HL-60 (cell line): ENCODE measurements around the gene CAMKMT.

Source experiments
- POLR2AphosphoS5 ChIP-seq: IDR thresholded peaks from 2 replicates; pipeline ENCODE4 v1.6.1; 2012; ENCODE audit warnings: low read depth
- TF ChIP-seq, protein P1 (sequence below): IDR thresholded peaks from 2 replicates; pipeline ENCODE4 v1.6.1; 2012; ENCODE audit warnings: low read depth; ENCODE audit not compliant: insufficient replicate concordance
- TF ChIP-seq, protein P2 (sequence below): IDR thresholded peaks from one replicate; pipeline ENCODE4 v1.5.1; 2011; ENCODE audit warnings: low read length, control low read depth, inconsistent platforms; ENCODE audit not compliant: insufficient read depth

DNA sequence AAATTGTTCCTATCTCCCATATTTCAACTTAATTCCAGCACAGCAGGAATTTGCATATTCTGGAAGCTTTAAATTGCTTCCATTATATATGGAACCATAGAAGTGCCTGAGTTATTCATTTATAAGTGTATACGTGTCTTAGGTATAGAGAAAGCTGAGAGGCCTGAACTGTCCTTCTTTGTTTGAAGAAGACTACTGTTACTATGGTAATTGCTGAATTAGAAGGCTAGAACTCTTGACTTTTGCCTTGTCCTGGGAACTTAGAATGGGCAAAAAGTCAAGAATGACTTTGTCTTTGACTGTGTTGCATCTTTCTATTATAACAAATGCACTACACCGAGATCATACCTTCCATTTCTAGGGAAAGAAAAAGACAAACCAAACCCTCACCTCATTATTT lies 15.7 kb downstream of the CAMKMT start:
- TF ChIP-seq POLR2AphosphoS5 = no peak
- TF ChIP-seq, protein P1, sequence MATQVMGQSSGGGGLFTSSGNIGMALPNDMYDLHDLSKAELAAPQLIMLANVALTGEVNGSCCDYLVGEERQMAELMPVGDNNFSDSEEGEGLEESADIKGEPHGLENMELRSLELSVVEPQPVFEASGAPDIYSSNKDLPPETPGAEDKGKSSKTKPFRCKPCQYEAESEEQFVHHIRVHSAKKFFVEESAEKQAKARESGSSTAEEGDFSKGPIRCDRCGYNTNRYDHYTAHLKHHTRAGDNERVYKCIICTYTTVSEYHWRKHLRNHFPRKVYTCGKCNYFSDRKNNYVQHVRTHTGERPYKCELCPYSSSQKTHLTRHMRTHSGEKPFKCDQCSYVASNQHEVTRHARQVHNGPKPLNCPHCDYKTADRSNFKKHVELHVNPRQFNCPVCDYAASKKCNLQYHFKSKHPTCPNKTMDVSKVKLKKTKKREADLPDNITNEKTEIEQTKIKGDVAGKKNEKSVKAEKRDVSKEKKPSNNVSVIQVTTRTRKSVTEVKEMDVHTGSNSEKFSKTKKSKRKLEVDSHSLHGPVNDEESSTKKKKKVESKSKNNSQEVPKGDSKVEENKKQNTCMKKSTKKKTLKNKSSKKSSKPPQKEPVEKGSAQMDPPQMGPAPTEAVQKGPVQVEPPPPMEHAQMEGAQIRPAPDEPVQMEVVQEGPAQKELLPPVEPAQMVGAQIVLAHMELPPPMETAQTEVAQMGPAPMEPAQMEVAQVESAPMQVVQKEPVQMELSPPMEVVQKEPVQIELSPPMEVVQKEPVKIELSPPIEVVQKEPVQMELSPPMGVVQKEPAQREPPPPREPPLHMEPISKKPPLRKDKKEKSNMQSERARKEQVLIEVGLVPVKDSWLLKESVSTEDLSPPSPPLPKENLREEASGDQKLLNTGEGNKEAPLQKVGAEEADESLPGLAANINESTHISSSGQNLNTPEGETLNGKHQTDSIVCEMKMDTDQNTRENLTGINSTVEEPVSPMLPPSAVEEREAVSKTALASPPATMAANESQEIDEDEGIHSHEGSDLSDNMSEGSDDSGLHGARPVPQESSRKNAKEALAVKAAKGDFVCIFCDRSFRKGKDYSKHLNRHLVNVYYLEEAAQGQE = no peak
- TF ChIP-seq, protein P2, sequence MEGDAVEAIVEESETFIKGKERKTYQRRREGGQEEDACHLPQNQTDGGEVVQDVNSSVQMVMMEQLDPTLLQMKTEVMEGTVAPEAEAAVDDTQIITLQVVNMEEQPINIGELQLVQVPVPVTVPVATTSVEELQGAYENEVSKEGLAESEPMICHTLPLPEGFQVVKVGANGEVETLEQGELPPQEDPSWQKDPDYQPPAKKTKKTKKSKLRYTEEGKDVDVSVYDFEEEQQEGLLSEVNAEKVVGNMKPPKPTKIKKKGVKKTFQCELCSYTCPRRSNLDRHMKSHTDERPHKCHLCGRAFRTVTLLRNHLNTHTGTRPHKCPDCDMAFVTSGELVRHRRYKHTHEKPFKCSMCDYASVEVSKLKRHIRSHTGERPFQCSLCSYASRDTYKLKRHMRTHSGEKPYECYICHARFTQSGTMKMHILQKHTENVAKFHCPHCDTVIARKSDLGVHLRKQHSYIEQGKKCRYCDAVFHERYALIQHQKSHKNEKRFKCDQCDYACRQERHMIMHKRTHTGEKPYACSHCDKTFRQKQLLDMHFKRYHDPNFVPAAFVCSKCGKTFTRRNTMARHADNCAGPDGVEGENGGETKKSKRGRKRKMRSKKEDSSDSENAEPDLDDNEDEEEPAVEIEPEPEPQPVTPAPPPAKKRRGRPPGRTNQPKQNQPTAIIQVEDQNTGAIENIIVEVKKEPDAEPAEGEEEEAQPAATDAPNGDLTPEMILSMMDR = no peak
